ENCODE data around the gene EML4. TPM values are rescaled to one million over a fixed set of nuclear protein-coding genes. Genes with fewer than 3 reads are reported as not detected.

EML4 gene
- polyA plus RNA-seq, 1 experiment = 81.0 TPM

GRCh38 chr2:42248846-42249245 lies 79.7 kb downstream of the EML4 start:
- no peaks in the 10 kb centered on the region for H3K27me3 ChIP-seq (ENCODE audit: control insufficient read depth, insufficient read depth, low read length)
- no peak overlapping the region for H3K27ac ChIP-seq (ENCODE audit: low read depth, low read length)
- no peak for TF ChIP-seq CTCF (IDR thresholded peaks at IDR 0.05; ENCODE audit: low read depth, low read length)
- no peak for DNase-seq (ENCODE audit: low read depth, low spot score)
- H3K9me3 ChIP-seq (ENCODE audit: control insufficient read depth, insufficient read depth, low read length) = no peaks in the 10 kb centered on the region
- ChIA-PET POLR2A (no interaction called here), CTCF (no interaction called here)
- no peak overlapping the region for H3K4me3 ChIP-seq (ENCODE audit: low read depth, low read length)

GRCh38 chr2:42249284-42249683 lies 80.1 kb downstream of the EML4 start:
- ChIA-PET CTCF (interaction anchor here (0.9 kb wide), 1 partner anchor 15 kb away, joined by 5 read pairs; no protein-coding TSS in a partner anchor), POLR2A (no interaction called here)
- Histone ChIP-seq H3K4me3 (ENCODE audit: low read depth, low read length) (no peak overlapping the region), H3K9me3 (ENCODE audit: control insufficient read depth, insufficient read depth, low read length) (no peaks in the 10 kb centered on the region), H3K27me3 (ENCODE audit: control insufficient read depth, insufficient read depth, low read length) (no peaks in the 10 kb centered on the region), H3K27ac (ENCODE audit: low read depth, low read length) (no peak overlapping the region)
- DNase-seq (ENCODE audit: low read depth, low spot score) = no peak
- no peak for TF ChIP-seq CTCF (IDR thresholded peaks at IDR 0.05; ENCODE audit: low read depth, low read length)

- ChIA-PET CTCF (interaction anchor here (0.9 kb wide), 1 partner anchor 15 kb away, joined by 5 read pairs; no protein-coding TSS in a partner anchor), POLR2A (no interaction called here)
- no peak for TF ChIP-seq CTCF (IDR thresholded peaks at IDR 0.05; ENCODE audit: low read depth, low read length)
- DNase-seq (ENCODE audit: low read depth, low spot score) = no peak
- Histone ChIP-seq H3K4me3 (ENCODE audit: low read depth, low read length) (no peak overlapping the region), H3K27me3 (ENCODE audit: control insufficient read depth, insufficient read depth, low read length) (no peaks in the 10 kb centered on the region), H3K27ac (ENCODE audit: low read depth, low read length) (no peak overlapping the region), H3K9me3 (ENCODE audit: control insufficient read depth, insufficient read depth, low read length) (no peaks in the 10 kb centered on the region)
Measured at GRCh38 chr2:42249887-42250286, 80.7 kb downstream of the EML4 start.

- DNase-seq (ENCODE audit: low read depth, low spot score) = no peak
- ChIA-PET POLR2A (no interaction called here), CTCF (no interaction called here)
- H3K27ac ChIP-seq (ENCODE audit: low read depth, low read length) = no peak overlapping the region
- TF ChIP-seq CTCF (IDR thresholded peaks at IDR 0.05; ENCODE audit: low read depth, low read length) = no peak
- H3K27me3 ChIP-seq (ENCODE audit: control insufficient read depth, insufficient read depth, low read length) = no peaks in the 10 kb centered on the region
- no peak overlapping the region for H3K4me3 ChIP-seq (ENCODE audit: low read depth, low read length)
- H3K9me3 ChIP-seq (ENCODE audit: control insufficient read depth, insufficient read depth, low read length) = no peaks in the 10 kb centered on the region; the same call in 1 of the 2 replicates
Measured at GRCh38 chr2:42250925-42251324, 81.8 kb downstream of the EML4 start.

- Histone ChIP-seq H3K27ac (ENCODE audit: low read depth, low read length) (no peak overlapping the region), H3K27me3 (ENCODE audit: control insufficient read depth, insufficient read depth, low read length) (no peaks in the 10 kb centered on the region), H3K4me3 (ENCODE audit: low read depth, low read length) (no peak overlapping the region), H3K9me3 (ENCODE audit: control insufficient read depth, insufficient read depth, low read length) (no peaks in the 10 kb centered on the region; the same call in 1 of the 2 replicates)
- no peak for DNase-seq (ENCODE audit: low read depth, low spot score)
- POLR2A ChIA-PET = no interaction called here
- CTCF ChIA-PET = no interaction called here
- no peak for TF ChIP-seq CTCF (IDR thresholded peaks at IDR 0.05; ENCODE audit: low read depth, low read length)
Measured at GRCh38 chr2:42252464-42252863, 83.3 kb downstream of the EML4 start.
